Fibroblast of the conjunctiva (primary cell): Measurements from ENCODE around the gene BEAN1.
"Not testable (repeated sequence)": the region's sequence is repeated elsewhere in the genome, so short reads cannot be mapped to it uniquely, and the experiment has no call there.

ENCODE experiments used
- DNase-seq: peaks from one replicate; pipeline ENCODE4 v3.0.0-alpha.2; 2010; ENCODE audit warnings: low read depth

The BEAN1 gene

DNA sequence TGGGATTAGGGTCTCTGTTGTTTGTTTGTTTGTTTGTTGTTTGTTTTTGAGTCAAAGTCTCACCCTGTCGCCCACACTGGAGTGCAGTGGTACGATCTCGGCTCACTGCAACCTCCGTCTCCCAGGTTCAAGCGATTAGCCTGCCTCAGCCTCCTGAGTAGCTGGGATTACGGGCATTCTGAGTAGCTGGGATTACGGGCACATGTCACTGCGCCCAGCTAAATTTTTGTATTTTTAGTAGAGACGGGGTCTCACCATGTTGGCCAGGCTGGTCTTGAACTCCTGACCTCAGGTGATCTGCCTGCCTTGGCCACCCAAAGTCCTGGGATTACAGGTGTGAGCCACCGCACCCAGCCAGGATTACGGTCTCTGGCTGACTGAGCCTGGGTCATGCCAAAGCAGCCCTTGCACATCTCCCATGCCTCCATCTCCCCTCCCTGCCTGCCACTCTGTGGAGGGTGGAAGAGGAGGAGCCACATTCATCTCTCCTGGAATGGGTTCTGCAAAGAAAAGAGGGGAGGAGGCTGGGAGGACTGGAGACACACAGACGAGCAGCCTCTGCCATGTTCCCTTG is 59.2 kb downstream of the BEAN1 start:
- no peak for DNase-seq

DNA sequence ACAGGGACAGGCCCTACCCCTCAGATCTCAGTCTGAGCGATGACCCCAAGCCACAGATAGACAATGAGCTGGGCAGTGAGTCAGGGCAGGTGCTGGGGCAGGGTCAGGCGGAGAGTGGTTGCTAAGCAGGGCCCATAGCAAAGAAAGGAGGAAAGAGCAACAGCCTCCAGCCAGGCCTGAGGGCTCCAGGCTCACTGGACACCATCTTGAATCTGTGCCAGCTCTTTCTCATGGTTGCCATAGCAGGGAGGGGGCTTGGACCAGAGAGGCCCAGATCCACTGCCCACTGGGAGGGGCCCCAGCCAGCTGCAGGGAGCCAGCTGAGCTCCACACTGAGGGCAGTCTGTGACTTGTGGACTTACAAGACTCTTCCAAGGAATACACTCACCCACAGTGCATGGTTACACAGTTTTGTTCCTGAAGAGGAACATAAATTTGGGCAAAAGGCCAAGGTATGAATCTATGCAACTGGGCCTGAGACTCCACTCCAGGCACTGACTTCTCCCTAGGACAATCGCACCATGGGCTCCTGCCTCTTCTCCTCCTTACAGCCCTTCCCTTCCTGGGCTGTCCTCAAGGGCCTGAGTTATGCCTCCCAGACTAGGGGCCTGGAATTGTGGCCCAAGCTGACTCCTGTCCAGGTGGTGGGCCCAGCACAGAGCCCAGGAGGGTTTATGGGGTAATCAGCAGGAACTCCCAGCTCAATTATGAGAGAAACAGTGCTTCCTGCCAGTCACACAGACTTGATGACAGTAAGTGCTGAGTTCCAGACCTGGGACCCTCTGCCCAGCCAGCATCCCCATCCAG is 59.9 kb downstream of the BEAN1 start:
- peak; percentile 90 for DNase-seq

DNA sequence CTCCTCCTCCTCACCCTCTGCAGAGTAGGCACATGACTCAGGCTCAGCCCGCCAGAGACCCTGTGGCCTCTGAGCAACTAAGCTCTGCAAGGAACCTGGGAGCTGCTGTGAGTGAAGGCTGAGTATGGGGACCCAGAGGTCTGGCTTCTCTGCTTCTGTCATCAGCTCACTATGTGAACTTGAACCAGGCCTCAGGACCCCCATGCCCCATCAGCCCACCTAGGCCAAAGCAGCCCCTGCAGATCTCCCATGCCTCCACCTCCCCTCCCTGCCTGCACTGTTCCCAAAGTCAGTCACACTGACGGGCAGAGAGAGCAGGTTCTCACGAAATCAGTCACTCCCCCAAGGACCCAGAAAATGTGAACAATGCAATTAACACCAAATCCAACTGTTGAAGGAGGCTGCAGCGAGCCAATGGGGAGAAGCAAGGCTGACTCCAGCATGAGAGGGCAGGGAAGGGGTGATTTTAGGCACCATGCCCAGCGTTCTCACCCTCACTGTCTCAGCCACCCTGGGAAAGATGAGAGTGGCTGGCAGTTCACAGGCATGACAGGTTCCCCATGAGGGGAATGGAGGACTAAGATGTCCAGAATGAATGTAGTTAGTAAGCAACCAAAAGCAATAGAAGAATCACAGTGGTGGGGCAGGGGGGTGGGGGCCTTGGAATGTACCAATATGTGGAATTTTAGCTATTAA is 60.6 kb downstream of the BEAN1 start:
- DNase-seq: no peak

GRCh38 chr16:66488505-66488904 is 61.4 kb downstream of the BEAN1 start:
- DNase-seq: no peak

GRCh38 chr16:66489385-66489784 is 62.3 kb downstream of the BEAN1 start:
- DNase-seq: no peak

DNA sequence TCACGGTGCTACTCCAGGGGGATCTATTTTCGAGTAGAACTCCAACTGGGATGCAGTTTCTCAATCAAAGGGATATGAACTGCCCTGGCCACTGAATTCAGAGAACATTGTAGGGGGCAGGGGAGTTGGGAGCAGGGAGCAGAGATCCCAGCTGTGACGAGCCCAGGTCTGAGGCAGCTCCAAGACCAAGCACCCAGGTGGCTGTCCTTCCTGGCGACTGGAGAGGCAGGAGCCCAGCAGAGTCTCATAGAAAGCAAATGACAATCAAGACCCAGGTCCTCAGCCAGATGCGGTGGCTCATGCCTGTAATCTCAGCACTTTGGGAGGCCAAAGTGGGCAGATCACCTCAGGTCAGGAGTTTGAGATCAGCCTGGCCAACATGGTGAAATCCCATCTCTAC is 62.7 kb downstream of the BEAN1 start:
- no peak for DNase-seq

- no peak for DNase-seq
These were observed 64.0 kb downstream of the BEAN1 start for GRCh38 chr16:66490774-66491715.

GRCh38 chr16:66491716-66492064 is 64.6 kb downstream of the BEAN1 start:
- no peak for DNase-seq

DNA sequence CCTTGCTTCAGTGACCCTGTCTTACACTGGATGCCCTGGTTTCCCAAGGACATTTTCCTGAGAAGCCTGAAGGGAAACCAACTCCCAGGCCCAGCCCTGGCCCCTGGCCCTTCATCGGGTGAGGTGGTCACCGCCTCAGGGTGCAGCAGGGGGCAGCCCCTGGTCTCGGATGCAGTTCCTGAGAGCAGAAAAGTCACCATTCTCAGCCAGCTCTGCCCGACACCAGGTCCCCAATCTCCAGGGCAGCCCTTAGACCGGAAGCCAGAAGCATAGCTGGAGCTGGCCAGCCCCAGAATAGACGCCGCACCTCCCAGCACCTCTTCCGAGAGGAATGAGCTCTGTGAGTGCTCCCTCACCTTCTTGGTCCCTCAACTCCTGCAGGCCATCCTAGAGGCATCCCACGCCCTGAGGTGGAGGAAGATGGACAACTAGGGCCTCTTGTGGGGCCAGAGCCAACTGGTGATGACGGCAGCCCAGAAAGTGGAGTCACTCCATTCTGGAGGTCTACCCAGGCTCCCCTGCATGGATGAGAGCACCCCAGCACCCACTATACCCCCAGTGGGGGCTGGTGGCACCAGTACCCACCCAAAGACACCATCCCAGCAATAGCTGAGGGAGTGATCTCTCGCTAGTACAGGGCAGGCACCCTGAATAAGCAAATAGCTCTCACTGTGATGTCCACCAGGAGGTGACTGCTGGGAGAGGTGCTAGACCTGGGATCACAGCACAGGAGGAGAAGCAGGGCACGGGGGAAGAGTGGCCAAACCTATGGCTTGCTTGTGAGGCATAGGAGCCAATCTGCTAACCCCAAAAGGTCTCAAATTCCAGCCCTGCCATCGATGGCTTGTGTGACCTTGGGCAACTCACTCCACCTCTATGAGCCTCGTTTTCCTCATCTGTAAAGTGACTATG is 66.7 kb downstream of the BEAN1 start:
- no peak for DNase-seq

- DNase-seq: no peak
These were observed 67.8 kb downstream of the BEAN1 start for GRCh38 chr16:66494916-66495315.

DNA sequence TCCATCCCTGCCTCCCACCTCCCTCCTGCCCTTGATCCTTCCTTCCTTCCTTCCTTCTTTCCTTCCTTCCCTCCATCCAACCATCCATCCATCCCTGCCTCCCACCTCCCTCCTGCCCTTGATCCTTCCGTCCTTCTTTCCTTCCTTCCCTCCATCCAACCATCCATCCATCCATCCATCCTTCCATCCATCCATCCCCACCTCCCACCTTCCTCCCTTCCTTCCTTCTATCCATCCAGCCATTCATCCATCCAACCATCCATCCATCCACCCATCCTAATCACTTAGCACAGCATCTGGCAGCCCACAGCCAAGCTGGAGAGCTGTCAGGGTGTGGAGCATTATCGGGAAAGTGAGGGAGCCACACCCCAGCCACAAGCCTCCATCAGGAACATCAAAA is 68.3 kb downstream of the BEAN1 start:
- no peak for DNase-seq

DNA sequence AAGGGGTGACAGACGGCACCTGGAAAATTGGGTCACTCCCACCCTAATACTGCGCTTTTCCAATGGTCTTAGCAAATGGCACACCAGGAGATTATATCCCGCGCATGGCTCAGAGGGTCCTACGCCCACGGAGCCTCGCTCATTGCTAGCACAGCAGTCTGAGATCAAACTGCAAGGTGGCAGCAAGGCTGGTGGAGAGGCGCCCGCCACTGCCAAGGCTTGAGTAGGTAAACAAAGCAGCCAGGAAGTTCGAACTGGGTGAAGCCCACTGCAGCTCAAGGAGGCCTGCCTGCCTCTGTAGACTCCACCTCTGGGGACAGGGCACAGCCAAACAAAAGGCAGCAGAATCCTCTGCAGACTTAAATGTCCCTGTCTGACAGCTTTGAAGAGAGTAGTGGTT is 69.1 kb downstream of the BEAN1 start:
- DNase-seq: not testable (repeated sequence)

GRCh38 chr16:66497921-66498320 is 70.8 kb downstream of the BEAN1 start:
- DNase-seq: not testable (repeated sequence)

GRCh38 chr16:66501563-66501962 is 74.5 kb downstream of the BEAN1 start:
- DNase-seq: not testable (repeated sequence)

GRCh38 chr16:66502020-66502913 is 75.2 kb downstream of the BEAN1 start:
- DNase-seq: peak; percentile 72

- no peak for DNase-seq
These were observed 75.9 kb downstream of the BEAN1 start for GRCh38 chr16:66503030-66503429.

GRCh38 chr16:66503612-66504011 is 76.5 kb downstream of the BEAN1 start:
- DNase-seq: no peak

GRCh38 chr16:66507731-66508239 is 80.7 kb downstream of the BEAN1 start:
- no peak for DNase-seq

- DNase-seq: peak; percentile 64
These were observed 81.3 kb downstream of the BEAN1 start for GRCh38 chr16:66508248-66508913.
